Stimulated activated CD4-positive, alpha-beta T cell treated with anti-CD3 and anti-CD28 coated beads, Interleukin-2, amount 100 ng/mL, for 4 hours (primary cell): ENCODE results near the gene GPD2.
"Not testable (repeated sequence)": the region's sequence is repeated elsewhere in the genome, so short reads cannot be mapped to it uniquely, and the experiment has no call there.

Experiments
- DNase-seq: peaks from one replicate; pipeline ENCODE4 v3.0.0-alpha.2; 2020; ENCODE audit warnings: low read depth

The GPD2 gene

GRCh38 chr2:156476021-156476849 is 40.1 kb downstream of the GPD2 start:
- DNase-seq = no peak

GRCh38 chr2:156476850-156477206 is 40.6 kb downstream of the GPD2 start:
- no peak for DNase-seq

- DNase-seq = no peak
These were observed 44.2 kb downstream of the GPD2 start for GRCh38 chr2:156480376-156480775.

DNA sequence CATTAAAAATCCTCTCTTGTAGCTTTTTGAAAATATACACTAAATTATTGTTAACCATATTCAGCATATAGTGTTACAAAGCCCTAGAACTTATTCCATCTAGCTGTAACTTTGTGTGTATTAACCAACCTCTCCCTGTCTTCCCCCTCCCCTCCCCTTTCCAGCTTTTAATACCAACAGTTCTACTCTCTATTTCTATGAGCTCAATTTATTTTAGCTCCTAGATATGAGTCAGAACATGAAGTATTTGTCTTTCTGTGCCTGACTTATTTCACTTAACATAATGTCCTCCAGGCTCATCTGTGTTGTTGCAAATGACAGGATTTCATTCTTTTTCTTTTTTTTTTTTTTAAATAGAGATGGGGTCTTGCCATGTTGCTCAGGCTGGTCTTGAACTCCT is 45.1 kb downstream of the GPD2 start:
- DNase-seq = no peak

DNA sequence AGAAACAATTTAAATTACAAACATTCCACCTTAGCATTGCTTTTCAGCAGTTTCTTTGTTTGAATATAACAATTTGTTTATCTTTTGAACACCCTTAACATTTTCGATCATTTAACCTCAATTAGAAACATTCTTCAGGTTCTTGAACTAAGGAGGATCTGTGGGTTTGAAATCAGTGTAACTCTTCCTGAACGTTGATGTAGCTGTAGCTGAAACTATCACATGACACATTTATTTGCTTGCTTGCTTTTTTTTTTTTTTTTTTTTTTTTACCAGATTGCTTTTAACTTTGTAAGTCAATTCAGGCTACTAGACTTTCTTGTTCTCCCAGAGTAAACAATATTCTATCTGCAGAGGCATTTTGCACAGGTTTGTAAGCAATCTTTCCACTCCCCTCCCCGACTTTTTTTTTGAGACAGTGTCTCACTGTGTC is 47.6 kb downstream of the GPD2 start:
- DNase-seq = no peak

DNA sequence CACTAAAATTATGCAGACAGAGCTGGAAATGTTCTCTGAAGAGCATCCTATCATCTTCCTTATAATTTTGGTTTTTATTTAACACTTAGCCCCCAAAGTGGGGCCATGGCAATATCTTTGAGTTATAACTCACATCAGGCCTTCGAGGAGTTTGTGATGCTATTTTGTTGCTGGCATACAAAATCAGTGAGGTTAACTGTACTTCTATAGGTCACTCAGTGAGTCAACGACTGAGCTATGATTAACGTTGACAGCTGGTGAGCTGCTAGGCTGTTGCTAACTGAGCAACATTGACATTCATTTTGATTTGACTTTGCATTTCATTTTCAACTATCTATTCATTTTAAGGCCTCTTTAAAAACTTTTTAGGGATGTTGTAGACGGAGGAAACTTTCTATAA is 50.0 kb downstream of the GPD2 start:
- DNase-seq = no peak

- DNase-seq = no peak
These were observed 50.4 kb downstream of the GPD2 start for GRCh38 chr2:156486614-156487013.

DNA sequence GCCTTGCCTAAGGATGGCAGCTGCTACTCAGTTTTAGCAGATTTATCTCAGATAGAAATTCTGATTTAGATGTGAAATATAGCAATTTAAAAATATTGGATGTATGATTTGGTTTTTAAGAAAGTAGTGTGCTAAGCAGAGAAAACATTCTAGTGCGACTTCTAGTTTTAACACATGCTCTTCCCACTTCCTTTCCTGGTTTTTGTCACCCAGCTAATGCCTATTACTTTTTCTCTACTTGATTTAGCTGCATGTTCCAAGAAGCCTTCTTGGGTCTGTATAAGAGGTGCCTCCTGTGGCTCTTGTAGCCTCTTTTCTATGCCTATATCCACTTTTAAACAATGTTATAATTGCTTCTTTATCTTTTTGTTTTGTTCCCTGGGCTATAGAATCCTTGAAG is 53.0 kb downstream of the GPD2 start:
- DNase-seq = no peak

GRCh38 chr2:156489750-156490465 is 53.7 kb downstream of the GPD2 start:
- no peak for DNase-seq

- DNase-seq = no peak
These were observed 54.3 kb downstream of the GPD2 start for GRCh38 chr2:156490466-156490840.

- DNase-seq = no peak
These were observed 55.0 kb downstream of the GPD2 start for GRCh38 chr2:156491176-156491575.

DNA sequence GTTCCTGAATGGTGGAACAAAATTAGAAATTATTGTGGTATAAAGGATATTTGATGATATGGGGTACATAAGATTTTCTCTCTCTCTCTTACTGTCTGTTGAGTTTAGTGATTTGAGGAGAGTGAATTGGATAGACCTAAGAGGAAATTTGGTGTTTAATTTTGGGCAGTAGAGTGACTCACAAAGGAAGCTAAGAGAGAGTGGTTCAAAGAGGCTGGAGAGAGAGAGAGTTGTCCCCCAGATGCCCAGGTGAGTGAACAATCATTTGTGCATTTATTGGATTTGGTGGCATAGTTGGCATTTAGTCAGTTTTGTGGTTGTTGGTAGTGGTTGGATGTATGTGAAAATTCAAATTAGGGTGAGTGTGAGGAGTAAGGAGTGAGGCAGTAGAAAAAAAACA is 56.8 kb downstream of the GPD2 start:
- no peak for DNase-seq

GRCh38 chr2:156495998-156496397 is 59.8 kb downstream of the GPD2 start:
- DNase-seq = not testable (repeated sequence)

DNA sequence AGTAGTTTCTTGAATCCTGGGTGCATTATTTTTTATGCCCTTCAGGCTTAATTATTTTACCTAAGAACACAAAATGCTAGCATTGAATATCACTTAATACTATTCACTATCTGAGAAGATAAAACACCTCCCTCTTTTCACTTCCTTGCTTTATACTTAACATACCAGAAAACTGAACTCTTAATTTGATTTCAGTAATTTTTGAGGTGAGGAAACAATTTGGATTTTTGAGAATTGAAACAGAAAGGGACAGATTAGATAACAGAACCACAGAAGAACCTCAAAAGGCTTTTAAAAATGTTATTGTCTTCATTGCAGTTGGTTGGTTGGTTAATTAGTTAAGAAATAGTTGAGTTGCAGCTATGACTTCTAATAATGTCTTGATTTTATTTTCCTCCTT is 69.5 kb downstream of the GPD2 start:
- DNase-seq = no peak

GRCh38 chr2:156511122-156511521 is 74.9 kb downstream of the GPD2 start:
- no peak for DNase-seq

- no peak for DNase-seq
These were observed 75.6 kb downstream of the GPD2 start for GRCh38 chr2:156511803-156512202.

DNA sequence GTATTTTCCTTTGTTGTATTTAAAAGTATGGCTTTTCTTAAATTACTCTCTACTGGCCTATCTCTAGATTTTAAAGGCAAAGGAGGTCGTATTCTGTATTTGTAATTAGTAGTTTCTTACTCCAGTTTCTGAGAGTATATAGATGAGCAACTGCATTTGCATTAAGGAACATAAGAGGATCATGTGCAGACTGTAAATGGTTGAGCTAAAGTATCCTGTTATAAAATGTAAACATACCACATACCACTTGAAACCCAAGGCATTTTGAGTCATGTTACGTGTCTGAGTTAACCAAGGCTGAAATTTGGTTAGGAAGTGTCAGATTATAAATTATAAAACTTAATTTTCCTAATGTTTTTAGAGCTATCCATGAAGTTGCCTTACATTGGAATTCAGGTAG is 76.3 kb downstream of the GPD2 start:
- no peak for DNase-seq

DNA sequence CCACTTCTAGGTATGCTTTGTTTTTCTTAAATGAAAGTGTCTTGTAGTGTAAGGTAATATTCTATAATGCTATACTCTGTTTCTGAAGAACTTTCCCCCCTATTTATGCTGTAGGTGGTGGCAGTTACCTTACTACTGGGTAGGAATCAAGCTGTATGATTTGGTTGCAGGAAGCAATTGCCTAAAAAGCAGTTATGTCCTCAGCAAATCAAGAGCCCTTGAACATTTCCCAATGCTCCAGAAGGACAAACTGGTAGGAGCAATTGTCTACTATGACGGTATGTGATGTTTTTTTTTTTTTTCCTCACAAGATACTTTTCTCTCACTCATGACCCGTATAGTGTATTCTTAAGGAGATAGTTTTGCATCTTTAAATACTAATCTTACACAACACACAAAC is 77.0 kb downstream of the GPD2 start:
- no peak for DNase-seq

DNA sequence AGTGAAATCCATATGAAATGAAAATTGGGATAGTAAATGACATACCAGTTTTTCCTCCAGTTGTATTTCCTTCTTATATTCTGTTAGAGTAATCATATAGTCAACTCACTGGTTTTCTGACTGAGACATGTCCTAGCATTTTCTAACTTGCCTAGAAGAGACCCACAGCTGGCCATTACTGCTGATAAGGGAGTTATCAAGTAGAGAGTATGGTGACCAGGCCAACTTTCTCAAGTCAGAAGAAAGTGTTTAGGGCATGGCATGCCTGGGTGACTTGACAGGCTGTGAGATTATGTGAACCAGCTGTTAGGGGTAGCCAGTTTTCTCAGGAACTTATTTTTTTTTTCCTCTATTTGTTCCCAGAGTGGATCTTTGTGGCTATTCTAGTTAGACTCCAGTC is 81.2 kb downstream of the GPD2 start:
- no peak for DNase-seq

DNA sequence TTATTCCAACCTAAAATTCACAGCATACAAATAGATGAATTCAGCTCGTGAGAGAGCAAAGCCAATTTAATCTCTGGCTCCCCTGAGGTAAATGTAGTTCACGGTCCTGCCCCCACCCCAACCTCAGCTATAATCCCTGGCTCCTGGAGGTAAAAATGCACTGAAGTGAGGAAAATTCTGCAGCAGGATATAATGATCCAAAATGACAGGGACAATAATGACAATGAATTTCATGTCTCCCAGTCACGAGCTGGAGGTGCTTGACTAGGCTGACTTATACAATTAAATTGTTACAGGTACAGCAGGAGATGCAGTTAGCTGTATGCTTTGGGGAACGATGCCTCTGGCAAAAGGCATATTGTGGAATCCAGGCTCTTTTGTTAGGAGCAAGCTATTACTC is 82.0 kb downstream of the GPD2 start:
- no peak for DNase-seq

- no peak for DNase-seq
These were observed 86.8 kb downstream of the GPD2 start for GRCh38 chr2:156522864-156523440.

DNA sequence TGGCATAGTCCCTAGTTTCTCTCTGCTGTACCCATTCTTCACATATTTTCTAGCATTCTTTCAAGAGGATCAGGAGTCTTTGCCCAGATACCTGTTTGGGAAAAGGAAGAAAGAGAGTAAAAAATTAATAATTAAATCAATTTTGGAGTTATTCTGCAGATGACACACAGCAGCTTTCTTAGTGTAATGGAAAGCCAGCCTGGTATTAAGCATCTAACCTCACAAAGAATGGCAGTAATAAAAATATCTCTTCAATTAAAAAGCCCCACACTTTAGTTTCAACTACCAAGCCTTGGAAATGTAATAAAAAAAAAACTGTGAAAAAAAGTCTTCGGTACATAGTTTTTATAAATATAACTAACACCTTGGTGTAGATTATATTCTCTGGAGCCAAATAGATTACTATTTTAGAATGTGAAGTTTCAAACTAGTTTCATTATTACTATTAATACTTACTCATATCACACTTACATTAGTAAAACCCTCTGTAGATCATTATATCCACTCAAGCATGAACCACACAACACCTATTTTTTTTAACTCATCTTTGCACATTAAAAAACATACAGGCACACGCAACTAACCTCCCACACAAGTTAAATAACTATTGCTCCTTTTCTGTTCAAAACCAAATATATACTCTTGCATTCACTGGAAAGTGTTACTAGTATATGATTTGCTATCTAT is 90.9 kb downstream of the GPD2 start:
- no peak for DNase-seq

- DNase-seq = not testable (repeated sequence)
These were observed 92.4 kb downstream of the GPD2 start for GRCh38 chr2:156528583-156528982.
